Measurements from ENCODE around the gene USP54.
A peak's percentile ranks its signal among the peaks of the same experiment; 100 is the strongest.

DNA sequence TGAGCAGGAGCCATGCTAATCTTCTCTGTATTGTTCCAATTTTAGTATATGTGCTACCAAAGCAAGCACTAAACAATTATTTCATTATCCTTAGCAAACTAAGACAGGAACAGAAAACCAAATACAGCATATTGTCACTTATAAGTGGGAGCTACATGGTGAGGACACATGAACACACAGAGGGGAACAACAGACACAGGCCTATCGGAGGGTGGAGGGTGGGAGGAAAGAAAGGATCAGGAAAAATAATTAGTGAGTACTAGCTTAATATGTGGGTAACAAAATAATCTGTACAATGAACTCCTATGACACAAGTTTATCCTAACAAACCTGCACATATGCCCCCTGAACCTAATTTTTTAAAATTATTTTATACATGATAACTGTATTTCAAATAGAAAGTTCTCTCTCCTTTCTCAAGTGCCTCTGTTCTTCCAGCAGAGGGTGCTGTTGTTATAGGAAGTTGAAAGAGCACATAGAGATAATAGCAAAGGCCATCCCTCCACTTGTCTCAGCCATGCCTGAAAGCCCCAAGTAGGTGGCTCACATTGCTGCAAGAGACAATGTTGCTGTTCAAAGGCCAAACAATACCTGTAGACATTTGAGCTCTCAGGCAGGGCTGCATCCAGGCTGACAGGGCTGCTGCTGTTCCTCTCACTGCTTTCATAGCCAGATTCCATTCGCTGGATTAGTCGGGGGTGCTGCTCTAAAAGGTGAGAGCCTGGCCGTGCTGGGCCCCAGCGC is 61.9 kb downstream of the USP54 start:
- TF ChIP-seq ZFX (IDR thresholded peaks at IDR 0.05) = no peak
- TF ChIP-seq, protein P1, sequence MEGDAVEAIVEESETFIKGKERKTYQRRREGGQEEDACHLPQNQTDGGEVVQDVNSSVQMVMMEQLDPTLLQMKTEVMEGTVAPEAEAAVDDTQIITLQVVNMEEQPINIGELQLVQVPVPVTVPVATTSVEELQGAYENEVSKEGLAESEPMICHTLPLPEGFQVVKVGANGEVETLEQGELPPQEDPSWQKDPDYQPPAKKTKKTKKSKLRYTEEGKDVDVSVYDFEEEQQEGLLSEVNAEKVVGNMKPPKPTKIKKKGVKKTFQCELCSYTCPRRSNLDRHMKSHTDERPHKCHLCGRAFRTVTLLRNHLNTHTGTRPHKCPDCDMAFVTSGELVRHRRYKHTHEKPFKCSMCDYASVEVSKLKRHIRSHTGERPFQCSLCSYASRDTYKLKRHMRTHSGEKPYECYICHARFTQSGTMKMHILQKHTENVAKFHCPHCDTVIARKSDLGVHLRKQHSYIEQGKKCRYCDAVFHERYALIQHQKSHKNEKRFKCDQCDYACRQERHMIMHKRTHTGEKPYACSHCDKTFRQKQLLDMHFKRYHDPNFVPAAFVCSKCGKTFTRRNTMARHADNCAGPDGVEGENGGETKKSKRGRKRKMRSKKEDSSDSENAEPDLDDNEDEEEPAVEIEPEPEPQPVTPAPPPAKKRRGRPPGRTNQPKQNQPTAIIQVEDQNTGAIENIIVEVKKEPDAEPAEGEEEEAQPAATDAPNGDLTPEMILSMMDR (conservative IDR thresholded peaks at IDR 0.05) = peak; percentile 86

Measured in C4-2B (cell line).